ENCODE data around the gene SLC4A1. TPM values are rescaled to one million over a fixed set of nuclear protein-coding genes. Genes with fewer than 3 reads are reported as not detected.

The SLC4A1 gene
- total RNA-seq, 1 experiment from 2014 or later = 0.22 TPM

GRCh38 chr17:44236444-44236991 lies 31.4 kb downstream of the SLC4A1 start:
- Histone ChIP-seq H2AFZ (ENCODE audit: low read depth, low read length, poor library complexity, severe bottlenecking) (no peak overlapping the region), H3K79me2 (ENCODE audit: insufficient read depth, low read length) (no peaks in the 10 kb centered on the region), H3K36me3 (ENCODE audit: control insufficient read depth in 1 of 2, insufficient read depth in 2 of 2, low read length in 2 of 2) (no peaks in the 10 kb centered on the region), H3K9me3 (ENCODE audit: control insufficient read depth in 1 of 2, insufficient read depth in 1 of 2, low read depth in 1 of 2, low read length in 2 of 2) (no peaks in the 10 kb centered on the region), H3K27ac (ENCODE audit: low read depth, low read length) (no peak overlapping the region), H3K4me3 (replicated peaks in 1 of 2; ENCODE audit: low read depth in 1 of 2, low read length in 2 of 2) (no peak overlapping the region), H3K4me2 (ENCODE audit: low read length) (no peak overlapping the region), H3K27me3 (ENCODE audit: insufficient read depth, low read length) (no peaks in the 10 kb centered on the region), H3K9ac (ENCODE audit: low read length) (no peak overlapping the region), H4K20me1 (ENCODE audit: insufficient read depth) (no peaks in the 10 kb centered on the region), H3K9me2 (ENCODE audit: insufficient read depth) (no peaks in the 10 kb centered on the region), H3K4me1 (ENCODE audit: control insufficient read depth in 1 of 2, insufficient read depth in 2 of 2, low read length in 2 of 2) (peaks cover 19 to 30% of the 10 kb centered on the region in 2 experiments)
- ATAC-seq = no peak
- TF ChIP-seq ELF1 (IDR thresholded peaks at IDR 0.05; ENCODE audit: borderline replicate concordance, low read depth) (no peak), YY1 (IDR thresholded peaks at IDR 0.05; ENCODE audit: extremely low read depth, insufficient replicate concordance, low read depth, low read length) (no peak), EGR1 (IDR thresholded peaks at IDR 0.05; ENCODE audit: low read depth) (no peak), EZH2 (IDR thresholded peaks at IDR 0.05) (no peak), EZH2phosphoT487 (IDR thresholded peaks at IDR 0.05; ENCODE audit: borderline replicate concordance) (no peak), TCF7L2 (IDR thresholded peaks at IDR 0.05; ENCODE audit: borderline replicate concordance, extremely low read depth, insufficient read depth, insufficient read length) (no peak), REST (IDR thresholded peaks at IDR 0.05; ENCODE audit: low read depth) (no peak), POLR2AphosphoS5 (IDR thresholded peaks at IDR 0.05; ENCODE audit: low read depth, low read length) (no peak), ZFX (IDR thresholded peaks at IDR 0.05) (no peak), MAX (IDR thresholded peaks at IDR 0.05) (no peak), SP1 (IDR thresholded peaks at IDR 0.05; ENCODE audit: low read depth) (no peak), FOSL1 (IDR thresholded peaks at IDR 0.05; ENCODE audit: low read depth) (no peak), SIN3A (IDR thresholded peaks at IDR 0.05; ENCODE audit: low read depth) (no peak), SRF (IDR thresholded peaks at IDR 0.05; ENCODE audit: low read depth) (no peak), JUND (IDR thresholded peaks at IDR 0.05) (no peak), ZNF274 (IDR thresholded peaks at IDR 0.05; ENCODE audit: low read depth, low read length) (no peak), CEBPB (IDR thresholded peaks at IDR 0.05; ENCODE audit: low read depth) (no peak)
- TF ChIP-seq, protein P1, sequence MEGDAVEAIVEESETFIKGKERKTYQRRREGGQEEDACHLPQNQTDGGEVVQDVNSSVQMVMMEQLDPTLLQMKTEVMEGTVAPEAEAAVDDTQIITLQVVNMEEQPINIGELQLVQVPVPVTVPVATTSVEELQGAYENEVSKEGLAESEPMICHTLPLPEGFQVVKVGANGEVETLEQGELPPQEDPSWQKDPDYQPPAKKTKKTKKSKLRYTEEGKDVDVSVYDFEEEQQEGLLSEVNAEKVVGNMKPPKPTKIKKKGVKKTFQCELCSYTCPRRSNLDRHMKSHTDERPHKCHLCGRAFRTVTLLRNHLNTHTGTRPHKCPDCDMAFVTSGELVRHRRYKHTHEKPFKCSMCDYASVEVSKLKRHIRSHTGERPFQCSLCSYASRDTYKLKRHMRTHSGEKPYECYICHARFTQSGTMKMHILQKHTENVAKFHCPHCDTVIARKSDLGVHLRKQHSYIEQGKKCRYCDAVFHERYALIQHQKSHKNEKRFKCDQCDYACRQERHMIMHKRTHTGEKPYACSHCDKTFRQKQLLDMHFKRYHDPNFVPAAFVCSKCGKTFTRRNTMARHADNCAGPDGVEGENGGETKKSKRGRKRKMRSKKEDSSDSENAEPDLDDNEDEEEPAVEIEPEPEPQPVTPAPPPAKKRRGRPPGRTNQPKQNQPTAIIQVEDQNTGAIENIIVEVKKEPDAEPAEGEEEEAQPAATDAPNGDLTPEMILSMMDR (IDR thresholded peaks at IDR 0.05 in 2 of 3, conservative IDR thresholded peaks at IDR 0.05 in 1 of 3; ENCODE audit: borderline replicate concordance in 1 of 3, insufficient read depth in 1 of 3, low read depth in 2 of 3, low read length in 2 of 3) = no peak
- TF ChIP-seq, protein P2, sequence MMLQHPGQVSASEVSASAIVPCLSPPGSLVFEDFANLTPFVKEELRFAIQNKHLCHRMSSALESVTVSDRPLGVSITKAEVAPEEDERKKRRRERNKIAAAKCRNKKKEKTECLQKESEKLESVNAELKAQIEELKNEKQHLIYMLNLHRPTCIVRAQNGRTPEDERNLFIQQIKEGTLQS (IDR thresholded peaks at IDR 0.05) = no peak
- CTCF ChIA-PET = no interaction called here
- DNase-seq (ENCODE audit: low read depth, low spot score) = no peak
- RAD21 ChIA-PET (ENCODE audit: low non-redundant PET in 1 of 2, low total read pairs in 2 of 2, uncharacterized antibody in 2 of 2, unreplicated experiment in 2 of 2) = no interaction called here
- intact Hi-C loops (cut with micrococcal nuclease) = no loop called here
- no TSS peak for BruUV-seq (replicated peaks)
- POLR2A ChIA-PET = no interaction called here
